Tibial artery (tissue), 4 donors: ENCODE results near the gene SLC1A4.

Source experiments
- DNase-seq, 2 donors: peaks; one replicate each; pipeline ENCODE4 v3.0.0-alpha.2; 2019
- H3K27ac ChIP-seq, 2 donors: fragments of 200-600 bp; sonication (generic) in 1 of 2; 1 replicate in 1 of 2; 2 replicates in 1 of 2; pipeline ENCODE4 v1.5.1; 2018 to 2019; ENCODE audit warnings: mild to moderate bottlenecking in 1 of 2
- H3K27me3 ChIP-seq, 2 donors: fragments of 200-600 bp; sonication (generic) in 1 of 2; one replicate each; pipeline versions ENCODE4 v1.5.1 to v1.6.0; 2016 to 2019
- H3K36me3 ChIP-seq, 3 donors: fragments of 200-600 bp; sonication (generic) in 2 of 3; one replicate each; pipeline ENCODE4 v1.5.1; 2016 to 2019; ENCODE audit warnings: mild to moderate bottlenecking in 2 of 3
- H3K4me1 ChIP-seq, 4 donors: fragments of 200-600 bp; sonication (generic) in 2 of 4; 1 replicate in 3 of 4; 2 replicates in 1 of 4; pipeline ENCODE4 v1.5.1; 2016 to 2019
- H3K4me3 ChIP-seq, 2 donors: fragments of 200-600 bp; sonication (generic) in 1 of 2; 1 replicate in 1 of 2; 2 replicates in 1 of 2; pipeline ENCODE4 v1.5.1; 2018 to 2019; ENCODE audit warnings: mild to moderate bottlenecking in 2 of 2
- H3K9me3 ChIP-seq, 3 donors: fragments of 200-600 bp; sonication (generic) in 1 of 3; one replicate each; pipeline ENCODE4 v1.5.1; 2016 to 2019
- CTCF ChIP-seq, 2 experiments: fragments of 200-600 bp in 1 of 2; fragments of 450-650 bp in 1 of 2; IDR thresholded peaks; one replicate each; pipeline ENCODE4 v1.5.1; 2017 to 2019; ENCODE audit warnings: antibody characterized with exemption in 2 of 2, mild to moderate bottlenecking in 1 of 2, moderate library complexity in 1 of 2
- intact Hi-C: fragments of 100-400 bp; cut with DNase I; formaldehyde crosslinking; loops from one replicate; pipeline ENCODE4 v1.15.0; 2023; ENCODE audit warnings: low total_unique reads

Gene SLC1A4

GRCh38 chr2:64976276-64976675 lies 12.9 kb upstream of the SLC1A4 start:
- TF ChIP-seq CTCF (IDR thresholded peaks at IDR 0.05), result no peak
- H3K27ac ChIP-seq, result no peak overlapping the region
- intact Hi-C loops, result no loop called here
- H3K27me3 ChIP-seq, result no peaks in the 10 kb centered on the region
- no peaks in the 10 kb centered on the region for H3K9me3 ChIP-seq
- peaks cover 0 to 31% (median 16%) of the 10 kb centered on the region in 4 donors for H3K4me1 ChIP-seq
- no peaks in the 10 kb centered on the region for H3K36me3 ChIP-seq
- H3K4me3 ChIP-seq, result no peak overlapping the region
- DNase-seq, result no peak

- Histone ChIP-seq H3K9me3 (no peaks in the 10 kb centered on the region), H3K27me3 (no peaks in the 10 kb centered on the region), H3K27ac (no peak overlapping the region), H3K4me1 (peaks cover 0 to 23% (median 11%) of the 10 kb centered on the region in 4 donors), H3K36me3 (no peaks in the 10 kb centered on the region), H3K4me3 (no peak overlapping the region)
- intact Hi-C loops, result no loop called here
- no peak for TF ChIP-seq CTCF (IDR thresholded peaks at IDR 0.05)
- DNase-seq, result no peak
These were observed 10.5 kb upstream of the SLC1A4 start for GRCh38 chr2:64978514-64979268.

GRCh38 chr2:64979744-64980143 lies 9.5 kb upstream of the SLC1A4 start:
- Histone ChIP-seq H3K9me3 (no peaks in the 10 kb centered on the region), H3K27me3 (no peaks in the 10 kb centered on the region), H3K27ac (no peak overlapping the region), H3K36me3 (no peaks in the 10 kb centered on the region), H3K4me3 (no peak overlapping the region), H3K4me1 (peaks cover 0 to 15% (median 9%) of the 10 kb centered on the region in 4 donors)
- no peak for DNase-seq
- TF ChIP-seq CTCF (IDR thresholded peaks at IDR 0.05), result no peak
- intact Hi-C loops, result no loop called here

GRCh38 chr2:64980183-64980582 lies 9.0 kb upstream of the SLC1A4 start:
- intact Hi-C loops, result no loop called here
- Histone ChIP-seq H3K27ac (no peak overlapping the region), H3K36me3 (no peaks in the 10 kb centered on the region), H3K4me1 (peaks cover 0 to 11% (median 4%) of the 10 kb centered on the region in 4 donors), H3K27me3 (no peaks in the 10 kb centered on the region), H3K9me3 (no peaks in the 10 kb centered on the region), H3K4me3 (no peak overlapping the region)
- TF ChIP-seq CTCF (IDR thresholded peaks at IDR 0.05), result no peak
- DNase-seq, result no peak

- no peak overlapping the region for H3K27ac ChIP-seq
- H3K4me3 ChIP-seq, result no peak overlapping the region
- no peak for TF ChIP-seq CTCF (IDR thresholded peaks at IDR 0.05)
- peaks cover 0 to 10% (median 5%) of the 10 kb centered on the region in 4 donors for H3K4me1 ChIP-seq
- intact Hi-C loops, result no loop called here
- no peaks in the 10 kb centered on the region for H3K36me3 ChIP-seq
- H3K9me3 ChIP-seq, result no peaks in the 10 kb centered on the region
- DNase-seq, result no peak
- H3K27me3 ChIP-seq, result no peaks in the 10 kb centered on the region
These were observed 6.8 kb upstream of the SLC1A4 start for GRCh38 chr2:64982311-64982857.
